A549 (cell line): ENCODE data around the gene PRXL2A.

Source experiments
- CTCF ChIP-seq: fragments of >200 bp; sonication (Bioruptor Twin); formaldehyde crosslinking; IDR thresholded peaks from 3 replicates; pipeline ENCODE4 v1.5.1; 2016
- POLR2A ChIP-seq: IDR thresholded peaks from 2 replicates; pipeline ENCODE4 v1.6.1; 2012; ENCODE audit warnings: mild to moderate bottlenecking, low read length

GRCh38 chr10:80470266-80470665, 61.9 kb downstream of the PRXL2A start:
- TF ChIP-seq CTCF (no peak), POLR2A (no peak)
